Right forelimb (tissue), 1 donor: ENCODE results near the gene CYP39A1.

Experiments
- DNase-seq: peaks from one replicate; pipeline ENCODE4 v3.0.0-alpha.2; 2018

Gene CYP39A1

GRCh38 chr6:46509981-46510510 lies 142.6 kb downstream of the CYP39A1 start:
- DNase-seq: no peak

DNA sequence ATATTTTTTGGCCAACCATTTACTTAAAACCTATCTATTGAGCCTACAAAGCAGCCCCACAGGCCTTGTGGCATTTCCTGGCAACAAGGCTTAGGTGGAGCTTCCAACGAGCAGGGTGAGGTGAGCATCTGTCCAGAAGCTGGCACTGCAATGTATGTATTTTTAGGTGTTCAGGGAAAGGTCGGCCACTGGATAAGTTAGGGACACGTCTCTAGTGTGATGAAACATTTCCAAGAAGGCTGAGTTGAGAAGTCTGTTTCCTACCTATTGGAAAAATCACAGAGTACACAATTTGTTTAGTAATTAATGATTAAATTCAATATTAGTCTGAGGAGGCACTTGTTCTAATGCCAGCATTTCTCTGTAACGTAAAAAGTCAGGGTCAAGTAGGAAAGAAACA lies 143.6 kb downstream of the CYP39A1 start:
- DNase-seq: no peak

GRCh38 chr6:46507426-46507825 lies 145.2 kb downstream of the CYP39A1 start:
- no peak for DNase-seq

- no peak for DNase-seq
Measured at GRCh38 chr6:46505693-46506512, 146.7 kb downstream of the CYP39A1 start.

GRCh38 chr6:46504242-46504641 lies 148.4 kb downstream of the CYP39A1 start:
- DNase-seq: no peak

- no peak for DNase-seq
Measured at GRCh38 chr6:46502486-46503119, 150.0 kb downstream of the CYP39A1 start.

GRCh38 chr6:46501136-46502089 lies 151.2 kb downstream of the CYP39A1 start:
- no peak for DNase-seq

GRCh38 chr6:46500382-46500781 lies 152.2 kb downstream of the CYP39A1 start:
- DNase-seq: no peak
